Stimulated activated CD4-positive, alpha-beta T cell treated with anti-CD3 and anti-CD28 coated beads, Interleukin-12 subunit alpha, Interleukin-12 subunit beta, amount 100 ng/mL, for 24 hours (primary cell): ENCODE measurements around the gene GSPT1.
"Not testable (repeated sequence)": the region's sequence is repeated elsewhere in the genome, so short reads cannot be mapped to it uniquely, and the experiment has no call there.

Source experiments
- DNase-seq, 2 experiments: peaks; one replicate each; pipeline ENCODE4 v3.0.0-alpha.2; 2020; ENCODE audit warnings: low read depth in 2 of 2

Gene GSPT1

GRCh38 chr16:11857161-11857560, 58.6 kb downstream of the GSPT1 start:
- DNase-seq, result no peak

- DNase-seq, result no peak
These were observed 63.5 kb downstream of the GSPT1 start for GRCh38 chr16:11852092-11852809.

DNA sequence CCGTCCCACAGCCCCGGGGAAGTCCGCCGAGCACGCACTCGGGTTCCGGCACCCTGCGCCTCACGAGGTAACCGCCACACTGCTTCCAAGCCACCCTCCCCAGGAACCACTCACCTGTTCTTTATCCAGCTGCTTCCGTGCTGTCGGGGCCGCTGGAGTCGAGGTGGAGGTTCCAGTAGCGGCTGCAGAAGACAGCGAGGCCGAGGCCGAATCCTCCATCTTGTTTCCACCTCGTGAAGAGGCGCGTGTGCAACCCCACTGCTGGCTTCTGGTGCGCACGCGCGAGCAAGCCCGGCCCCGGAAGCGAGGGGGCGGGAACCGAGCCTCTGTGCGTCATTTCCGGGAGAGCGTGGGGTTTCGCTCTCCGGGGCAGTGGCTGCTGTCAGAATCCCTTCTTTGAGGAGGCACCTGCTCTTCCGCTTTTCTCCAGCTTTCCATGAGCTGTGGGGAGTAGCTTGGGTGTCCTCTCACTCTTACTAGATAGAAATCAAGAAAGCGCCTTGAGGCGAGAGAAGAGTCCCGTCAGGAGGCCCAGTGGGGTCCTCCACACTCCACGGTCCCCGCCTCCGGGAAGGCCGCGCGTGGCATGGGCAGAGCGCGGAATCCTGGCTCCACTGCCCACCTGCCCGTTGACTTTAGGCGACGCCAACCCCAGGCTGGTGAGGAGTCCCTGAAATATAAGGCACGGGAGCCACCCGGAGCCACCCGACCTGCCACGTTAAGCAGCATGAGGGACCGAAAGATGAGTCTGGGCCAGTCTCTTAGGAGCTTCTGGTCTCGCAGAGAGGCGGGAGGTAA, 64.3 kb downstream of the GSPT1 start, which contains the start of gene RSL1D1:
TSS of gene RSL1D1 (minus strand) at position 249 of the 798 bp plus-strand sequence. CDS start at position 219, 30 bp downstream.
- DNase-seq, result peak; percentile 83 to 89

DNA sequence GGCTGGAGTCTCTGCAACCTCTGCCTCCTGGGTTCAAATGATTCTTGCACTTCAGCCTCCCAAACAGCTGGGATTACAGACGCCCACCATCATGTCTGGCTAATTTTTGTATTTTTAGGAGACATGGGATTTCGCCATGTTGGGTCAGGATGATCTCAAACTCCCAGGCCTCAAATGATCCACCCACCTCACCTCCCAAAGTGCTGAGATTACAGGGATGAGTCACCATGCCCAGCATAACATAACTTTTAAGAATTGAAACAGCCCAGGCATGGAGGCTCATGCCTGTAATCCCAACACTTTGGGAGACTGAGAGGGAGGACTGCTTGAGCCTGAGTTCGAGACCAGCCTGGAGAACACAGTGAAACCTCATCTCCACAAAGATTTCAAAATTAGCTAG, 66.9 kb downstream of the GSPT1 start:
- DNase-seq, result no peak

GRCh38 chr16:11844499-11844898, 71.3 kb downstream of the GSPT1 start:
- no peak for DNase-seq

DNA sequence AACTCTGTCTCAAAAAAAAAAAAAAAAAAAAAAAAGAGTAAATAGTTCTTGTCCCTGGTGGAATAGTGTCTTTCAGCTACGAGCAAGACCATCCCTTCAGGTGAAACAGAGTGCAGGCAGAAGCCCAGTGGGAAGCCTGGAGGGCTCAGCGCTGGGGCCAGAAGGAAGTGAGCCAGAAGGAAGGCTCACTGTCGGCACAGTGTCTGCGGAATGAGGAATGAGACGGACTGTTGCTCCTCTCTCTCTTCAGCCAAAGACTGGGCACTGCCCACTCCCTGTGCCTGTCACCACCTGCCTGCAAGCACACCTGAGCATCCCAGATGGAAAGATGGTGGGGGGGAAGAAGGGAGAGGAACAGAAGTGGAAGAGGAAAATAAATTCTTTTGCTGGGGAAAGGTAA, 71.9 kb downstream of the GSPT1 start:
- no peak for DNase-seq

- no peak for DNase-seq
These were observed 72.5 kb downstream of the GSPT1 start for GRCh38 chr16:11843206-11843605.

DNA sequence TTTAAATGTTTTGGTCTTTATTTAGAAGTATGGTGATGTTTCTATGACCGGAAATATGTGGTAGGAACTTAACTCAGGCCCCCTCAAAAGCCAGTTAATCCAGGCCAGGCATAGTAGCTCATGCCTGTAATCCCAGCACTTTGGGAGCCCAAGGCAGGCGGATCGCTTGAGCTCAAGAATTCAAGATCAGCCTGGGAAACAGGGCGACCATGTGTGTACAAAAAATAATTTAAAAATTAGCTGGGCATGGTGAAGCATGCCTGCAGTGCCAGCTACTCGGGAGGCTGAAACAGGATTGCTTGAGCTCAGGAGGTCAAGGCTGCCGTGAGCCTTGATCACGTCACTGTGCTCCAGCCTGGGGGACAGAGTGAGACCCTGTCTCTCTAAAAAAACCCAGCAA, 74.7 kb downstream of the GSPT1 start:
- no peak for DNase-seq

DNA sequence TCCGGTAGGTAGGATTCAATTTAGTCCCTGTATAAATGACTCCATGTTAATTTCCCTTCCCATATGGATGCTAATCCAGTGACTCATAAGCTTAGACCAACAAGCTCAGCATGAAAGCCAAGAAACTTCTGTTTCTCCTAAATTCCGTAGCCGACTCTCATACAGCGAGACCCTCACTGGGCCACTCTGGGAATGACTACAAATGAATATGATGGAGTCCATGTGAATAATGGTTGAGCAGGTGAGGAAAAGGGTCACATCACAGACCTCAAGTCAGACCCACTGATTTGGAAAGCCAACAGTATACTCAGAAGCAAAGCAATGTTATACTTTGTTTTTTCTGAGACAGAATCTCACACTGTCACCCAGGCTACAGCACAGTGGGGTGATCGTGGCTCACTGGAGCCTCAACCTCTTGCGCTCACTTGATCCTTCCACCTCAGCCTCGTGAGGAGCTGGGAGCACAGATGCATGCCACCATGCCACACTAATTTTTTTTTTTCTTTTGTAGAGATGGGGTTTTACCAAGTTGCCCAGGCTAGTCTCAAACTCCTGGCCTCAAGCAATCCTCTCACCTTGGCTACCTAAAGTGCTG, 79.0 kb downstream of the GSPT1 start:
- no peak for DNase-seq

GRCh38 chr16:11835891-11836649, 79.7 kb downstream of the GSPT1 start:
- DNase-seq, result no peak

DNA sequence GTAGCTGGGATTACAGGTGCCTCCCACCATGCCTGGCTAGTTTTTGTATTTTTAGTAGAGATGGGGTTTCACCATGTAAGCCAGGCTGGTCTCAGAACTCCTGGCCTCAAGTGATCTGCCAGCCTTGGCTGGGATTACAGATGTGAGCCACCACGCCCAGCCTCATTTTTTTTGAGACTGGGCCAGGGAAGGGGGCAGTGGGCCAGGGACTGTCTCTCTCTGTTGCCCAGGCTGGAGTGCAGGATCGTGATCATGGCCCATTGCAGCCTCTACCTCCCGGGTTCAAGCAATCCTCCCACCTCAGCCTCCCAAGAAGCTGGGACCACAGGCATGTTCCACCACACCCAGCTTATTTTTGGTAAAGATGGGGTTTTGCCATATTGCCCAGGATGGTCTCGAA, 80.4 kb downstream of the GSPT1 start:
- DNase-seq, result no peak

- DNase-seq, result no peak
These were observed 81.6 kb downstream of the GSPT1 start for GRCh38 chr16:11833951-11834695.

DNA sequence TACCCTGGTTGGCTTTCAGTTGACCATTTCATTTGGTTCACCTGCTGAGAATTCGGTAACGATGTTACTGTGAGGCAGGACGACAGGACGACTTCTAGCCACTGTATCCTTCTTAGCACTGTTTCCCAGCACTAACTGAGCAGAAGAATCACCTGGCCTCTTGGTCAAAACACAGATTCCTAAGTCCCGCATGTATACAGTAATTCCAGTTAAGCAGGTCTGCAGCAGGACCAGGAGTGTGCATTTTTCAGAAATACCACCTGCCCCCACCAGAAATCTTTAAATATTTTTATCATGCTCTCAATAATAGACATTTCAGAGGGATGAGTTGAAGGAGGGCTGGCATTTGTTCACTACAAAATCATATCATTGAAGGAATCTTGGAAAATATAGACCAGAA, 87.1 kb downstream of the GSPT1 start:
- DNase-seq, result no peak

GRCh38 chr16:11825520-11826165, 90.1 kb downstream of the GSPT1 start:
- DNase-seq, result not testable (repeated sequence)

- DNase-seq, result no peak
These were observed 91.4 kb downstream of the GSPT1 start for GRCh38 chr16:11824362-11824761.

GRCh38 chr16:11823645-11824044, 92.1 kb downstream of the GSPT1 start:
- not testable (repeated sequence) for DNase-seq

GRCh38 chr16:11819798-11820197, 96.0 kb downstream of the GSPT1 start:
- no peak for DNase-seq

DNA sequence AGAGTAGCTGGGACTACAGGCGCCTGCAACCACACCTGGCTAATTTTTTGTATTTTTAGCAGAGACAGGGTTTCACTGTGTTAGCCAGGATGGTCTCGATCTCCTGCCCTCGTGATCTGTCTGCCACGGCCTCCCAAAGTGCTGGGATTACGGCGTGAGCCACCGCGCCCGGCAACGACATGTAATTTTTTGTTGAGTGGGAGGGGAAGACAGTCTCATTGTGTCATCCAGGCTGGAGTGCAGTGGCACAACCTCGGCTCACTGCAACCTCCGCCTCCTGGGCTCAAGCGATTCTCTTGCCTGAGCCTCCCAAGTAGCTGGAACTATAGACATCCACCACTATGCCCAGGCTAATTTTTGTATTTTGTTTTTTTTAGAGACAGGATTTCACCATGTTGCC, 96.8 kb downstream of the GSPT1 start:
- not testable (repeated sequence) for DNase-seq
